Measurements from ENCODE around the gene KLHL25. TPM values are rescaled to one million over a fixed set of nuclear protein-coding genes. Genes with fewer than 3 reads are reported as not detected.

Gene KLHL25
- total RNA-seq, 3 donors from 2014 or later = 10.9 to 21.0 (median 15.1) TPM

DNA sequence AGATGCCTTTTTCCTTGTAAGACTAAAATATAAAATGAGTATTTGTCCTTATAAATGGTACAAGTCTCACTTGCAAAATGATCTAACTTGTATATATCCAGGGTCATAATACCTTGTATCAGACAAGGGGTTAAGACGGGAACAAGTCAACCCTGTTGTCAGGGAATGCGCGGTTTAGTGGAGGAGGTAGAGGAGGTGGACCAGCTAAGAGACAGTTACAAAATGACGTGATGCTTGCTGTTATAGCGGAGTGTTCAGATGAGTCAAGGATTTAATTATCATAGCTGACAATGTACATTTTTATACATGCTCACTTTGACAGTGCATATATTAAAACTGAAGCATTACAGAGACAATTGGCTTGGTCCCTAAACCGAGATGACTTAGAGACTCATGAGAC lies 26.8 kb upstream of the KLHL25 start:
- TF ChIP-seq, protein P1, sequence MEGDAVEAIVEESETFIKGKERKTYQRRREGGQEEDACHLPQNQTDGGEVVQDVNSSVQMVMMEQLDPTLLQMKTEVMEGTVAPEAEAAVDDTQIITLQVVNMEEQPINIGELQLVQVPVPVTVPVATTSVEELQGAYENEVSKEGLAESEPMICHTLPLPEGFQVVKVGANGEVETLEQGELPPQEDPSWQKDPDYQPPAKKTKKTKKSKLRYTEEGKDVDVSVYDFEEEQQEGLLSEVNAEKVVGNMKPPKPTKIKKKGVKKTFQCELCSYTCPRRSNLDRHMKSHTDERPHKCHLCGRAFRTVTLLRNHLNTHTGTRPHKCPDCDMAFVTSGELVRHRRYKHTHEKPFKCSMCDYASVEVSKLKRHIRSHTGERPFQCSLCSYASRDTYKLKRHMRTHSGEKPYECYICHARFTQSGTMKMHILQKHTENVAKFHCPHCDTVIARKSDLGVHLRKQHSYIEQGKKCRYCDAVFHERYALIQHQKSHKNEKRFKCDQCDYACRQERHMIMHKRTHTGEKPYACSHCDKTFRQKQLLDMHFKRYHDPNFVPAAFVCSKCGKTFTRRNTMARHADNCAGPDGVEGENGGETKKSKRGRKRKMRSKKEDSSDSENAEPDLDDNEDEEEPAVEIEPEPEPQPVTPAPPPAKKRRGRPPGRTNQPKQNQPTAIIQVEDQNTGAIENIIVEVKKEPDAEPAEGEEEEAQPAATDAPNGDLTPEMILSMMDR (IDR thresholded peaks at IDR 0.05) = no peak
- TF ChIP-seq POLR2A (IDR thresholded peaks at IDR 0.05) (no peak), POLR2AphosphoS5 (IDR thresholded peaks at IDR 0.05) (no peak)
- Histone ChIP-seq H3K9me3 (no peaks in the 10 kb centered on the region), H3K27ac (no peak overlapping the region), H3K4me1 (no peaks in the 10 kb centered on the region), H3K36me3 (no peaks in the 10 kb centered on the region), H3K27me3 (no peaks in the 10 kb centered on the region), H3K4me3 (no peak overlapping the region)
- intact Hi-C loops (cut with DNase I; ENCODE audit: low total_unique reads) = no loop called here
- DNase-seq (ENCODE audit: low spot score in 2 of 2) = no peak

DNA sequence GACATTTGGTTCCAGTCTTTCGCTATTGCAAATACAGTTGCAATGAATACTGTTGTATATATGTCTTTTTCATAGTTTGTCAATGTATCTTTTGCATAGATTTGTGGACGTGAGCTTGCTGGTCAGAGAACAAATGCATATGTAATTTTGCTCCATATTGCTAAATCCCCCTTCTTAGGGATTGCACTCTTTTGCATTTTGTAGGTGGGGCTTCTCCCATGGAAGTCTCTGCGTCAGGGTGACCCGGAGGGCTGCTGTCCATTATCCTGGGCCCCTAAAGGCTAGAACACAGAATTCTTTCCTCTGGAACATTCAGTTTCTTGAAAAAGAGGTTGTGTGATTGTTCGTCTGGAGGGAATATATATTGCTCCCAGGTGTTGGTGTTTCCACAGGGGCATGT lies 25.2 kb upstream of the KLHL25 start:
- no peaks in the 10 kb centered on the region for H3K36me3 ChIP-seq
- no peaks in the 10 kb centered on the region for H3K27me3 ChIP-seq
- H3K27ac ChIP-seq = no peak overlapping the region
- no peaks in the 10 kb centered on the region for H3K9me3 ChIP-seq
- no peaks in the 10 kb centered on the region for H3K4me1 ChIP-seq
- intact Hi-C loops (cut with DNase I; ENCODE audit: low total_unique reads) = no loop called here
- H3K4me3 ChIP-seq = no peak overlapping the region
- TF ChIP-seq, protein P1 (IDR thresholded peaks at IDR 0.05) = no peak
- TF ChIP-seq POLR2AphosphoS5 (IDR thresholded peaks at IDR 0.05) (no peak), POLR2A (IDR thresholded peaks at IDR 0.05) (no peak)
- no peak for DNase-seq (ENCODE audit: low spot score in 2 of 2)

DNA sequence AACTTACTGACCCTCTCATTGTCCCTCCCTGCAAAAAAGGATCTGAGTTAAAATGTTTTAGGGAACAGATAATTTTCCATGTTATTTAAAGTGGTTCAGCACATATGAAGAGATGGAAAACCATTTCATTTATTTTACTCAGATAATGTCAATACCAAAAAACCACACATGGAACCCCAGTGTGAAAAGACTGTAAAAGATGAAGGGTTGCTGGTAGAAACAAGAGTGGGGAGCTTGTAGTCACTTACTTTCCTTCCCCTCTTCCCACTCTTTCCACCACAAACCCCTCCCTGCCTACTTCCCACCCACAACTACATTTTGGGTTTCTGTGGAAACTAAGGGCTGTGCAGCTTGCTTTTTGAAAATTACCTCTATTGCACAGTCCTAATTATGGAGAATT lies 18.5 kb upstream of the KLHL25 start:
- H3K36me3 ChIP-seq = no peaks in the 10 kb centered on the region
- no peak overlapping the region for H3K4me3 ChIP-seq
- TF ChIP-seq, protein P1 (IDR thresholded peaks at IDR 0.05) = no peak
- TF ChIP-seq POLR2A (IDR thresholded peaks at IDR 0.05) (no peak), POLR2AphosphoS5 (IDR thresholded peaks at IDR 0.05) (no peak)
- no peak for DNase-seq (ENCODE audit: low spot score in 2 of 2)
- intact Hi-C loops (cut with DNase I; ENCODE audit: low total_unique reads) = no loop called here
- H3K27ac ChIP-seq = no peak overlapping the region
- H3K9me3 ChIP-seq = no peaks in the 10 kb centered on the region
- H3K27me3 ChIP-seq = no peaks in the 10 kb centered on the region
- no peaks in the 10 kb centered on the region for H3K4me1 ChIP-seq

DNA sequence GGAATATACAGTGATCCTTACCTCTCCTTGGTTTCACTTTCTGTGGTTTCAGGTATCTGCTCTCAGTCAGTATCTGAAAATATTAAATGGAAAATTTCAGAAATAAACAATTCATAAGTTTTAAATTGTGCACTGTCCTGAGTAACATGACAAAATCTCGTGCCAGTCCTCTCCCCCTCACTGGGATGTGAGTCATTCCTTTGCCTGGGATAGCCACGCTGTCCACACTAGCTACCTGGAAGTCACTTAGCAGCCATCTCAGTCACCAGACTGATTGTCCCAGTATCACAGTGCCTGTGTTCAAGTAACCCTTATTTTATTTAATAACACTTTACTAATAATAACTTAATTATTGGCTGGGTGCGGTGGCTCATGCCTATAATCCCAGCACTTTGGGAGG lies 15.3 kb upstream of the KLHL25 start:
- H3K9me3 ChIP-seq = no peaks in the 10 kb centered on the region
- no peak overlapping the region for H3K4me3 ChIP-seq
- TF ChIP-seq POLR2A (IDR thresholded peaks at IDR 0.05) = no peak
- TF ChIP-seq, protein P1 (IDR thresholded peaks at IDR 0.05) = no peak
- no peak for TF ChIP-seq POLR2AphosphoS5 (IDR thresholded peaks at IDR 0.05)
- intact Hi-C loops (cut with DNase I; ENCODE audit: low total_unique reads) = no loop called here
- DNase-seq (ENCODE audit: low spot score in 2 of 2) = no peak
- H3K27me3 ChIP-seq = no peaks in the 10 kb centered on the region
- H3K36me3 ChIP-seq = no peaks in the 10 kb centered on the region
- no peaks in the 10 kb centered on the region for H3K4me1 ChIP-seq
- no peak overlapping the region for H3K27ac ChIP-seq

DNA sequence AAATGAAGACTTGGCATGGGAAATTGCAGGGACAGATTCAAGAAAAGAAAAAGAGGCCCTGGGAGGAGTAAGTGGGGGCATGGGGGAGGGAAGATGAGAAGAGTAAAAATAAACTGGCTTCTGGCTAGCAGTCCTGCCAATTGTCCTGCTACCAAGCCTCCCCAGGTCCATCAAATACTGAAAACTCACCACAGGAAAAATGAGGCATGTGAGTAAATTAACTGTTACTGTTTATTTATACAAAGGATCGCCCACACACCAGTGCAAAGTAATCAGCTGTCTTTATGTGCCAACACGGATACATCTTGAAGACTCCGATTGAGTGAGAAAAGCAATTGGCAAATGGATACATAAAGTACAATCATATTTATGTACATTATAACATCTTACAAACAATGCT lies 10.7 kb upstream of the KLHL25 start:
- no peak for DNase-seq (ENCODE audit: low spot score in 2 of 2)
- intact Hi-C loops (cut with DNase I; ENCODE audit: low total_unique reads) = no loop called here
- Histone ChIP-seq H3K4me3 (no peak overlapping the region), H3K27ac (no peak overlapping the region), H3K4me1 (no peaks in the 10 kb centered on the region), H3K9me3 (no peaks in the 10 kb centered on the region), H3K36me3 (no peaks in the 10 kb centered on the region), H3K27me3 (no peaks in the 10 kb centered on the region)
- TF ChIP-seq POLR2AphosphoS5 (IDR thresholded peaks at IDR 0.05) = no peak
- TF ChIP-seq, protein P1 (IDR thresholded peaks at IDR 0.05) = no peak
- TF ChIP-seq POLR2A (IDR thresholded peaks at IDR 0.05) = no peak
